Measurements from ENCODE around the gene ADGRF5.

GRCh38 chr6:46954837-46955451 is 33.2 kb upstream of the ADGRF5 start:
- TF ChIP-seq CTCF (IDR thresholded peaks at IDR 0.05; ENCODE audit: extremely low read depth in 1 of 2, insufficient read depth in 1 of 2, low read depth in 1 of 2, low read length in 2 of 2) (no peak), POLR2A (IDR thresholded peaks at IDR 0.05; ENCODE audit: low read depth, low read length) (no peak), EZH2 (IDR thresholded peaks at IDR 0.05; ENCODE audit: borderline replicate concordance, low read depth, low read length, severe bottlenecking) (no peak), POLR2AphosphoS5 (IDR thresholded peaks at IDR 0.05; ENCODE audit: insufficient read depth, low read depth, low read length) (no peak), GATA2 (IDR thresholded peaks at IDR 0.05; ENCODE audit: insufficient read depth, insufficient read length, low read depth, low read length) (no peak), FOS (IDR thresholded peaks at IDR 0.05; ENCODE audit: borderline replicate concordance, insufficient read depth, low read length) (no peak), MAX (IDR thresholded peaks at IDR 0.05; ENCODE audit: insufficient read depth, insufficient read length) (no peak), JUN (IDR thresholded peaks at IDR 0.05; ENCODE audit: borderline replicate concordance, insufficient read depth, insufficient read length, low read depth) (no peak)
